Measurements from ENCODE around the gene BLTP3A. TPM values are rescaled to one million over a fixed set of nuclear protein-coding genes. Genes with fewer than 3 reads are reported as not detected.
"Not testable (repeated sequence)": the region's sequence is repeated elsewhere in the genome, so short reads cannot be mapped to it uniquely, and the experiment has no call there.

Gene BLTP3A
- total RNA-seq, 3 donors from 2014 or later: 10.5 to 13.5 (median 12.2) TPM

DNA sequence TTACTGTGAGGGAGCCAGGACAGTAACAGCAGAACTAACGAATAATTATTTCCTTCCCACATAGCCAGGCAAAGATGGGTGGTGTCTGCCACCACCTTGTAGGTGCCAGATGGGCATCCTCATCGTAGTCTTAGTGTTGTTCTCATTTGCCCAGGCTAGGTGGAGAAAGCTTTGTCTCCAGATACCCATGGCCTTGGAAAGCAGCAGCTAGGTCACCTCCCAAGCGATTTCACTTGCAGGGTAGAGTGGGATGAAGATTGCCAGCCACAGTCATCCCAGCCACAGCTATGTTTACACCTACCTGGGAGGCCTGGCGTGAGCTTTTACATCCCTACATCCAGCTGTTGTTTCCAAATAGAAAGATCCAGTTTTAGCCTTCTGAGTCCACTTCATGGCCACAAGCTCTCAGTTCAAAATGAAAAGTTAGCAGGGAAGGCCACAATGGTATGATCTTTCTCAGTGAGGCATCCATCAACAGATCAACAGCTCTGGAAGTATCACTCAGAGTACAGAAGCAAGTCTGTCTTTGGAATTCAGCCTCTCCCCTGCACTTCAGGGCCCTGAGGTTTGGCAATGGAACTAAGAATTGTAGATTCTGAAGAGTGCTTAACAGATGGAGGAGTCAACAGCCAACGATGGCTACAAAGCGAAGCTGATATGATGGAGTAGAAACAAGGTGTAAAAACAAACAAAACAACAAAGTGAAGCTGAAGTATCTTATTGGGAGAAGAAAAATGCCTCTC lies 45.6 kb upstream of the BLTP3A start:
- no peaks in the 10 kb centered on the region for H3K9me3 ChIP-seq
- intact Hi-C loops (cut with DNase I; ENCODE audit: low total_unique reads): no loop called here
- H3K36me3 ChIP-seq: no peaks in the 10 kb centered on the region
- no peaks in the 10 kb centered on the region for H3K4me1 ChIP-seq
- H3K27me3 ChIP-seq: no peaks in the 10 kb centered on the region
- DNase-seq (ENCODE audit: low spot score in 2 of 2): no peak
- H3K27ac ChIP-seq: peak overlapping the region; percentile 76 to 80
- no peak overlapping the region for H3K4me3 ChIP-seq
- TF ChIP-seq, protein P1, sequence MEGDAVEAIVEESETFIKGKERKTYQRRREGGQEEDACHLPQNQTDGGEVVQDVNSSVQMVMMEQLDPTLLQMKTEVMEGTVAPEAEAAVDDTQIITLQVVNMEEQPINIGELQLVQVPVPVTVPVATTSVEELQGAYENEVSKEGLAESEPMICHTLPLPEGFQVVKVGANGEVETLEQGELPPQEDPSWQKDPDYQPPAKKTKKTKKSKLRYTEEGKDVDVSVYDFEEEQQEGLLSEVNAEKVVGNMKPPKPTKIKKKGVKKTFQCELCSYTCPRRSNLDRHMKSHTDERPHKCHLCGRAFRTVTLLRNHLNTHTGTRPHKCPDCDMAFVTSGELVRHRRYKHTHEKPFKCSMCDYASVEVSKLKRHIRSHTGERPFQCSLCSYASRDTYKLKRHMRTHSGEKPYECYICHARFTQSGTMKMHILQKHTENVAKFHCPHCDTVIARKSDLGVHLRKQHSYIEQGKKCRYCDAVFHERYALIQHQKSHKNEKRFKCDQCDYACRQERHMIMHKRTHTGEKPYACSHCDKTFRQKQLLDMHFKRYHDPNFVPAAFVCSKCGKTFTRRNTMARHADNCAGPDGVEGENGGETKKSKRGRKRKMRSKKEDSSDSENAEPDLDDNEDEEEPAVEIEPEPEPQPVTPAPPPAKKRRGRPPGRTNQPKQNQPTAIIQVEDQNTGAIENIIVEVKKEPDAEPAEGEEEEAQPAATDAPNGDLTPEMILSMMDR (IDR thresholded peaks at IDR 0.05): no peak
- TF ChIP-seq POLR2A (IDR thresholded peaks at IDR 0.05): no peak

GRCh38 chr6:34748757-34749156 lies 43.1 kb upstream of the BLTP3A start:
- Histone ChIP-seq H3K9me3 (no peaks in the 10 kb centered on the region), H3K27ac (no peak overlapping the region), H3K36me3 (no peaks in the 10 kb centered on the region), H3K4me3 (no peak overlapping the region), H3K4me1 (no peaks in the 10 kb centered on the region), H3K27me3 (no peaks in the 10 kb centered on the region)
- DNase-seq (ENCODE audit: low spot score in 2 of 2): no peak
- TF ChIP-seq, protein P1 (IDR thresholded peaks at IDR 0.05): no peak
- TF ChIP-seq POLR2AphosphoS5 (IDR thresholded peaks at IDR 0.05) (no peak), POLR2A (IDR thresholded peaks at IDR 0.05) (no peak)
- intact Hi-C loops (cut with DNase I; ENCODE audit: low total_unique reads): no loop called here

DNA sequence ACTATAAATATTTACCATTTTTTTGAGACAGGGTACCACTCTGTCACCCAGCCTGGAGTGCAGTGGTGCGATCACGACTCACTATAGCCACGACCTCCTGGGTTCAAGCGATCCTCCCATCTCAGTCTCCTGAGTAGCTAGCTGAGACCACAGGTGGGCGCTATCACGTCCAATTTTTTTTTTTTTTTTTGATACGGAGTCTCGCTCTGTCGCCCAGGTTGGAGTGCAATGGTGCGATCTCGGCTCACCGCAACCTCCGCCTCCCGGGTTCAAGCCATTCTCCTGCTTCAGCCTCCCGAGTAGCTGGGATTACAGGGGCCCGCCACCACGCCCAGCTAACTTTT lies 35.4 kb upstream of the BLTP3A start:
- H3K27ac ChIP-seq: peak overlapping the region; percentile 95 to 97
- not testable (repeated sequence) for H3K4me1 ChIP-seq; H3K9me3 ChIP-seq; H3K36me3 ChIP-seq; DNase-seq (ENCODE audit: low spot score in 2 of 2); H3K27me3 ChIP-seq
- intact Hi-C loops (cut with DNase I; ENCODE audit: low total_unique reads): loop anchor here (5.0 kb wide), 1 partner anchor 246 kb away; no protein-coding TSS in a partner anchor
- H3K4me3 ChIP-seq: peak overlapping the region; percentile 69 to 78 (median 76)
- TF ChIP-seq, protein P1 (IDR thresholded peaks at IDR 0.05): peak in 2 of 3 donors; percentile 38 to 45

DNA sequence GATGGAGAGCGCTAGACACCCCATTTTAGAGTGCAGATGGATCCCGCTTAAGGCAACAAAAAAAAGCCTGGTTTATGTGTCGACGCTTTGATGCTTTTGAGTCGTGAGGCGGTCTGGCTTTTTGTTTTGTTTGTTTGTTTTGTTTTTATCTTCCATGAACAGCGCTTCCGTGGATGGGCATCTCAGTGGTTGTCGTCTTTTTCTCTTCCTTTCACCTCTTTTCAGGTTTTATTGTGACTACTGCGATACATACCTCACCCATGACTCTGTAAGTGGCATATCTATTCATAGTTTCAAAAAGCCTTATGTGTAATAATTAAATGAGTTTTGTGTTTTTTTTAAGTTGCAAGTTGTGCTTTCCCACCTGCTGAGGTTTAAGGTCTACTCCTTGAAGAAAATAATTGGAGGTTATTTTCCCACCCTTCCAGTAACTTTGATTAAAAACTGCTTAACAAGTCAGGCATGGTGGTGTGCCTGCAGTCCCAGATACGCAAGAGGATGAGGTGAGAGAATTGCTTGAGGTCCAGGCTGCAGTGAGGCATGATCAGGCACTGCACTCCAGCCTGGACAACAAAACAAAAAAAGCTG lies 34.1 kb upstream of the BLTP3A start:
- Histone ChIP-seq H3K27ac (peak overlapping the region; percentile 95 to 97), H3K9me3 (no peaks in the 10 kb centered on the region), H3K27me3 (no peaks in the 10 kb centered on the region), H3K4me1 (no peaks in the 10 kb centered on the region), H3K36me3 (no peaks in the 10 kb centered on the region), H3K4me3 (peak overlapping the region; percentile 69 to 78 (median 76))
- no peak for TF ChIP-seq POLR2AphosphoS5 (IDR thresholded peaks at IDR 0.05)
- TF ChIP-seq, protein P1 (IDR thresholded peaks at IDR 0.05): no peak
- no peak for TF ChIP-seq POLR2A (IDR thresholded peaks at IDR 0.05)
- no peak for DNase-seq (ENCODE audit: low spot score in 2 of 2)
- intact Hi-C loops (cut with DNase I; ENCODE audit: low total_unique reads): loop anchor here (5.0 kb wide), 1 partner anchor 245 kb away; no protein-coding TSS in a partner anchor

- H3K27ac ChIP-seq: no peak overlapping the region
- H3K27me3 ChIP-seq: no peaks in the 10 kb centered on the region
- DNase-seq (ENCODE audit: low spot score in 2 of 2): no peak
- no peaks in the 10 kb centered on the region for H3K36me3 ChIP-seq
- no peaks in the 10 kb centered on the region for H3K4me1 ChIP-seq
- intact Hi-C loops (cut with DNase I; ENCODE audit: low total_unique reads): no loop called here
- no peak for TF ChIP-seq POLR2AphosphoS5 (IDR thresholded peaks at IDR 0.05)
- TF ChIP-seq POLR2A (IDR thresholded peaks at IDR 0.05): no peak
- no peaks in the 10 kb centered on the region for H3K9me3 ChIP-seq
- H3K4me3 ChIP-seq: no peak overlapping the region
These were observed 31.8 kb upstream of the BLTP3A start for GRCh38 chr6:34760108-34760507.

DNA sequence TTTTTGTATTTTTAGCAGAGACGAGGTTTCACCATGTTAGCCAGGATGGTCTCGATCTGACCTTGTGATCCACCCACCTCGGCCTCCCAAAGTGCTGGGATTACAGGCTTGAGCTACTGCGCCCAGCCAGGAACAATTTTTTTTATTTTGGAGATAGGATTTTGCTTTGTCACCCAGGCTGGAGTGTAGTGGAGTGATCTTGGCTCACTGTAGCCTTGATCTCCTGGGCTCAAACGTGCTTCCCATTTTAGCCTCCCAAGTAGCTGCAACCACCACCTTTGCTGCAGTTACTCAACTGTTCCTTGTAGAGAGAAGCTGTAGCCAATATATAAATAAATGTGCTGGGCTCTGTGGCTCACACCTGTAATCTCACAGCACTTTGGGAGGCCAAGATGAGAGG lies 30.2 kb upstream of the BLTP3A start:
- H3K9me3 ChIP-seq; intact Hi-C loops (cut with DNase I; ENCODE audit: low total_unique reads); H3K36me3 ChIP-seq; H3K4me3 ChIP-seq; H3K27ac ChIP-seq; DNase-seq (ENCODE audit: low spot score in 2 of 2); H3K4me1 ChIP-seq; H3K27me3 ChIP-seq: not testable (repeated sequence)

Measured in breast epithelium (tissue), 4 donors.